Thyroid gland (tissue), 4 donors: ENCODE results near the gene REG3G. TPM values are rescaled to one million over a fixed set of nuclear protein-coding genes. Genes with fewer than 3 reads are reported as not detected.
A peak's percentile ranks its signal among the peaks of the same experiment; 100 is the strongest.
"Not testable (repeated sequence)": the region's sequence is repeated elsewhere in the genome, so short reads cannot be mapped to it uniquely, and the experiment has no call there.

Source experiments
- DNase-seq, 2 donors: peaks; one replicate each; pipeline ENCODE4 v3.0.0-alpha.2; 2019
- H3K27ac ChIP-seq, 3 donors: fragments of 200-600 bp; sonication (generic); 1 replicate in 2 of 3; 2 replicates in 1 of 3; pipeline ENCODE4 v1.5.1; 2016 to 2019; ENCODE audit warnings: mild to moderate bottlenecking in 1 of 3, moderate library complexity in 1 of 3
- H3K27me3 ChIP-seq: fragments of 200-600 bp; sonication (generic); one replicate; pipeline ENCODE4 v1.5.1; 2019
- H3K36me3 ChIP-seq, 2 donors: fragments of 200-600 bp; sonication (generic); one replicate each; pipeline ENCODE4 v1.5.1; 2016 to 2019
- H3K4me1 ChIP-seq, 2 donors: fragments of 200-600 bp; sonication (generic); one replicate each; pipeline ENCODE4 v1.5.1; 2017 to 2019
- H3K4me3 ChIP-seq, 3 donors: fragments of 200-600 bp; sonication (generic); replicated peaks in 1 of 3; 1 replicate in 2 of 3; 2 replicates in 1 of 3; pipeline ENCODE4 v1.5.1; 2016; ENCODE audit warnings: mild to moderate bottlenecking in 1 of 3
- H3K9me3 ChIP-seq: fragments of 200-600 bp; sonication (generic); one replicate; pipeline ENCODE4 v1.5.1; 2017
- POLR2A ChIP-seq, 2 donors: fragments of 450-650 bp; IDR thresholded peaks; one replicate each; pipeline ENCODE4 v1.6.1; 2017; ENCODE audit warnings: antibody characterized with exemption in 2 of 2, mild to moderate bottlenecking in 2 of 2, moderate library complexity in 1 of 2
- WGBS, 2 donors: methylation state at CpG; one replicate each; pipeline ENCODE4 v1.1.5; 2017; 5-methylcytosine and 5-hydroxymethylcytosine counted together
- intact Hi-C: fragments of 100-400 bp; cut with DNase I; formaldehyde crosslinking; loops from one replicate; pipeline ENCODE4 v1.15.1; 2023
- total RNA-seq, 4 donors: library from RNA; depleted of rRNA; stranded (reverse); fragments of >200 nt; gene quantifications; one replicate each; pipeline ENCODE4 v1.2.3, GENCODE V29; 2016
- TF ChIP-seq, protein P1 (sequence below), 6 experiments: fragments of 200-600 bp in 3 of 6; fragments of 450-650 bp in 3 of 6; sonication (generic) in 3 of 6; IDR thresholded peaks; one replicate each; pipeline ENCODE4 v1.5.1; 2016 to 2019; ENCODE audit warnings: antibody characterized with exemption in 6 of 6, mild to moderate bottlenecking in 2 of 6, inconsistent platforms in 1 of 6, moderate library complexity in 1 of 6

REG3G gene
- total RNA-seq, 4 donors from 2014 or later: not detected

DNA sequence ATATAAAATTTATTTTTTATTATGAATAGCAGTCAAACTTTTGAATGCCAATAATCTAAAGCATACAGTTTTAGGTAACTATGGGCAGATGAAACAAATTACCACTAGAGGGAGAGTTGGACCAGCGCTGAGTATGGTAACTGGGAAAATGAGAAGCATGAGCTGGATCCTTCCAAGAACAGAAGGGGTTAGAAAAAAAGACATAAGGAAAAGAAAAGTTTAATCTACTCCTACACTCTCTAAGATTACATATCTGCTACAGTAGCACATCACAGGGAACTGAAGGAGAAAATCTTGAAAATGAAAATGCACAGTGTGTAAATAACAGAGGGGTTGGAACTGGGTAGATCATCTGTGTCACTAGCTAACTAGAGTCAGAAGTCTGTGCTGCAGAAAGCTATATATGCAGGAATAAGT, 15.5 kb downstream of the REG3G start:
- Histone ChIP-seq H3K4me3 (no peak overlapping the region), H3K27ac (no peak overlapping the region), H3K4me1 (no peaks in the 10 kb centered on the region), H3K9me3 (no peaks in the 10 kb centered on the region), H3K36me3 (no peaks in the 10 kb centered on the region), H3K27me3 (no peaks in the 10 kb centered on the region)
- no peak for DNase-seq
- intact Hi-C loops: no loop called here
- WGBS, 2 donors: 7 to 8% methylated on average over 1 of the region's 1 CpG
- TF ChIP-seq, protein P1, sequence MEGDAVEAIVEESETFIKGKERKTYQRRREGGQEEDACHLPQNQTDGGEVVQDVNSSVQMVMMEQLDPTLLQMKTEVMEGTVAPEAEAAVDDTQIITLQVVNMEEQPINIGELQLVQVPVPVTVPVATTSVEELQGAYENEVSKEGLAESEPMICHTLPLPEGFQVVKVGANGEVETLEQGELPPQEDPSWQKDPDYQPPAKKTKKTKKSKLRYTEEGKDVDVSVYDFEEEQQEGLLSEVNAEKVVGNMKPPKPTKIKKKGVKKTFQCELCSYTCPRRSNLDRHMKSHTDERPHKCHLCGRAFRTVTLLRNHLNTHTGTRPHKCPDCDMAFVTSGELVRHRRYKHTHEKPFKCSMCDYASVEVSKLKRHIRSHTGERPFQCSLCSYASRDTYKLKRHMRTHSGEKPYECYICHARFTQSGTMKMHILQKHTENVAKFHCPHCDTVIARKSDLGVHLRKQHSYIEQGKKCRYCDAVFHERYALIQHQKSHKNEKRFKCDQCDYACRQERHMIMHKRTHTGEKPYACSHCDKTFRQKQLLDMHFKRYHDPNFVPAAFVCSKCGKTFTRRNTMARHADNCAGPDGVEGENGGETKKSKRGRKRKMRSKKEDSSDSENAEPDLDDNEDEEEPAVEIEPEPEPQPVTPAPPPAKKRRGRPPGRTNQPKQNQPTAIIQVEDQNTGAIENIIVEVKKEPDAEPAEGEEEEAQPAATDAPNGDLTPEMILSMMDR (IDR thresholded peaks at IDR 0.05): peak in 1 of 6 experiments; percentile 28
- no peak for TF ChIP-seq POLR2A (IDR thresholded peaks at IDR 0.05)

DNA sequence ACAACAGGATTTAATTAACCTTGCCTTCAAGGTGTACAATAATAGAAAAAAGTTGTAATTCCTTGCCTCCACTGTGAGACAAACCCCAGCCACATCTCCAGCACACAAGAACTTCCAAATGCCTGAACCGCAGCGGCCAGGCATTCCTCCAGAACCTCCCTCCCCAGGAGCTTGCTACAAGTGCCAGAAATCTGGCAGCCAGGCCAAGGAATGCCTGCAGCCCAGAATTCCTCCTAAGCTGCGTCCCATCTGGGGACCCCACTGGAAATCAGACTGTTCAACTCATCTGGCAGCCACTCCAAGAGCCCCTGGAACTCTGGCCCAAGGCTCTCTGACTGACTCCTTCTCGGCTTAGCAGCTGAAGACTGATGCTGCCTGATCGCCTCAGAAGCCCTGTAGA, 28.0 kb downstream of the REG3G start:
- H3K4me3 ChIP-seq, H3K27me3 ChIP-seq, H3K36me3 ChIP-seq, H3K9me3 ChIP-seq, H3K27ac ChIP-seq, DNase-seq, intact Hi-C loops, H3K4me1 ChIP-seq: not testable (repeated sequence)
- 61 to 68% methylated on average over 4 of the region's 5 CpGs for WGBS, 2 donors

DNA sequence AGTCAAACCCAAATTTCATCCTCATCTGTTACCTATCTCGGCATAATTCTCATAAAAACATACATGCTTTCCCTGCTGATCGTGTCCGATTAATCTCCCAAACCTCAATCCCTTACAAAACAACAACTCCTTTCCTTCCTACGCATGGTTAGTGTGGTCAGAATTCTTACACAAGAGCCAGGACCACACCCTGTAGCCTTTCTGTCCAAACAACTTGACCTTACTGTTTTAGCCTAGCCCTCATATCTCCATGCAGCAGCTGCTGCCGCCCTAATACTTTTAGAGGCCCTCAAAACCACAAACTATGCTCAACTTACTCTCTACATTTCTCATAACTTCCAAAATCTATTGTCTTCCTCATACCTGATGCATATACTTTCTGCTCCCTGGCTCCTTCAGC, 29.3 kb downstream of the REG3G start:
- intact Hi-C loops, H3K27ac ChIP-seq, DNase-seq, H3K4me1 ChIP-seq, H3K9me3 ChIP-seq, H3K27me3 ChIP-seq, H3K36me3 ChIP-seq, H3K4me3 ChIP-seq: not testable (repeated sequence)
- WGBS, 2 donors: 86 to 89% methylated on average over 5 of the region's 5 CpGs

DNA sequence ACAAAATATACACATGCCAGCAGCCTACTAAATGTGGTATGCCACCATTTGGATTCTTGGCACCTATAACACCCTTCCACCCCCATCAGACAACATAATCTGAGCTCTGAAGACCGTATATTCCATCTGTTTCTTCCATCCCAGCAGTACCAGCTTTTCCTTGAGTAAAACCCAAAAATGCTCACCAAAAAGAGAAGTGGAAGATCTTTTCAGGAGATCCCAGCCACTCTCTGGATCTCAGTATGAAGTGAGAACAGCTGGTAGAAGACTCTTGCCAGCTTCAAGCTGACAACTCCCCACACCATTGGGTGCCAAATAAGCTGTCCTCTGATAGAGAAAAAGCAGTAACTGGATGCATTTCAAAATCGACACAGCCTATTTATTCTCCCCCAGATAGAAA, 39.7 kb downstream of the REG3G start:
- Histone ChIP-seq H3K9me3 (no peaks in the 10 kb centered on the region), H3K4me1 (no peaks in the 10 kb centered on the region), H3K36me3 (no peaks in the 10 kb centered on the region), H3K4me3 (no peak overlapping the region), H3K27me3 (no peaks in the 10 kb centered on the region), H3K27ac (no peak overlapping the region)
- DNase-seq: no peak
- no peak for TF ChIP-seq POLR2A (IDR thresholded peaks at IDR 0.05)
- TF ChIP-seq, protein P1 (IDR thresholded peaks at IDR 0.05): no peak
- intact Hi-C loops: no loop called here
- WGBS, 2 donors: 69 to 86% methylated on average over 2 of the region's 2 CpGs

DNA sequence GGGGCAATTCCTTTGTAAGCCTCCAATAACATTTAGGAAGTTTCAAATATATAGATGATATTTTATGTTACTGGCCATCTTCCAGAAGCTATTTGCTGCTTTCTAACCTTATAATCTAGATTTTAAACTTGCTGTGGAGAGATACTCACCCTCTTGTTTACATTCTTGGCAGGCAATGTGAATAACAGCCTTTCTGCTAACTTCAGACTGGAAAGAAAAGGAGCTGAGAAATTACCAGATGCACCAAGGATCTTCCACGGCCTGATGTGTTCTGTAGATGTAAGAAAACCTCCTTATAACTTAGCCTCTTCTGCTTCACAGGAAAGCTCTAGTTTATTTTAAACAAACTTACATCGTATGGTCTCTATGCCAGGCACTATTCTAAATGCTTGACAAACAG, 45.6 kb downstream of the REG3G start:
- DNase-seq: no peak
- H3K4me3 ChIP-seq: no peak overlapping the region
- H3K9me3 ChIP-seq: no peaks in the 10 kb centered on the region
- H3K27ac ChIP-seq: no peak overlapping the region
- H3K4me1 ChIP-seq: no peaks in the 10 kb centered on the region
- WGBS, 2 donors: 52 to 57% methylated on average over 2 of the region's 2 CpGs
- TF ChIP-seq POLR2A (IDR thresholded peaks at IDR 0.05): no peak
- TF ChIP-seq, protein P1 (IDR thresholded peaks at IDR 0.05): no peak
- H3K36me3 ChIP-seq: no peaks in the 10 kb centered on the region
- intact Hi-C loops: no loop called here
- no peaks in the 10 kb centered on the region for H3K27me3 ChIP-seq

Other genes starting within 250 kb of the REG3G start
- not detected for gene REG1B, start 62.3 kb downstream of the REG3G start, total RNA-seq
- not detected for gene REG1A, start 94.8 kb downstream of the REG3G start, total RNA-seq
- not detected for gene REG3A, start 134.1 kb downstream of the REG3G start, total RNA-seq